Progenitor cell of endocrine pancreas (in vitro differentiated cells): ENCODE measurements around the gene EP400. TPM values are rescaled to one million over a fixed set of nuclear protein-coding genes. Genes with fewer than 3 reads are reported as not detected.

Experiments used
- DNase-seq: peaks from one replicate; pipeline ENCODE4 v3.0.0; 2021; ENCODE audit warnings: low spot score; ENCODE audit not compliant: unreplicated experiment
- H3K27ac Mint-ChIP-seq: 2 replicates; pipeline ENCODE4 v1.8.0; 2021; ENCODE audit warnings: mild to moderate bottlenecking, moderate library complexity, mixed read lengths
- H3K27me3 Mint-ChIP-seq: 2 replicates; pipeline ENCODE4 v1.8.0; 2021; ENCODE audit warnings: mixed read lengths
- H3K36me3 Mint-ChIP-seq: 2 replicates; pipeline ENCODE4 v1.8.0; 2022; ENCODE audit warnings: mixed read lengths; ENCODE audit not compliant: insufficient read depth
- H3K4me1 Mint-ChIP-seq: 2 replicates; pipeline ENCODE4 v1.8.0; 2021; ENCODE audit warnings: low read depth, mixed read lengths
- H3K4me3 Mint-ChIP-seq: 2 replicates; pipeline ENCODE4 v1.8.0; 2021; ENCODE audit warnings: low read depth, mild to moderate bottlenecking, moderate library complexity, mixed read lengths
- H3K9me3 Mint-ChIP-seq: 2 replicates; pipeline ENCODE4 v1.8.0; 2021; ENCODE audit warnings: low read depth, mixed read lengths
- total RNA-seq: library from RNA; stranded (reverse); gene quantifications from 2 replicates; pipeline ENCODE4 v1.2.1, GENCODE V29; 2021
- TF ChIP-seq, protein P1 (sequence below): fragments of 200-600 bp; sonication (generic); IDR thresholded peaks from one replicate; pipeline ENCODE4 v1.5.0; 2021; ENCODE audit warnings: antibody characterized with exemption, mild to moderate bottlenecking; ENCODE audit not compliant: unreplicated experiment

Gene EP400
- total RNA-seq, 1 donor from 2014 or later: 66.6 TPM

DNA sequence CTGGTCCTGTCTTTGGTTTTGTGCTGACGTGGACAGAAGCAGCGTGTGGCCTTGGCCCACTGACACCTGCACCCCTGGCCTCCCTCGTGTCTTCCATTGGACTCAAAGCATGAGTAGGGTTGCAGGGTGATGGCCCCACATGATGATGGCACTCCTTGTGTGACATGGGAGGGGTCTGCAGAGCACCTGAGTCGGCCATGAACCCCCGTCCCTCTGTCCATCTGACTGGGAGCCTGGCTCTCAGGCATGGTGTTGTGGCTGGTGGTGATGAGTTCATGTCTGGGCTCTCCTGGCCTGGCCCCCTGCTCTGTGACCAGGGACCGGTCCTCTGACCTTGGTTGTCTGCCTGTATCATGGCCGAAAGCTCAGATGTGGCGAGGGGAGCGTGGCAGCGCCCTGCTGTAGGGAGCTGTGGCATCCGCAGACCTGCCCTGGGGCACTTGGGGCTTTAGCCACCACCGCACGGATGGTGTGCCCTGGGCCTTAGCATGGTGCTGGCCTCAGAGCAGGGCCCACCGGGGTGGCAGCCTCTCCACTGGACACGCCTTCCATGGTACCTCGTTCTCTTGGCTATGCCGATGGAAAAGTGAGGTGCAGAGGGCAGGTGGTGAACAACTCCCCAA lies 38.6 kb upstream of the EP400 start:
- no peak overlapping the region for H3K27ac Mint-ChIP-seq
- H3K4me1 Mint-ChIP-seq: no peaks in the 10 kb centered on the region
- no peak for DNase-seq
- H3K9me3 Mint-ChIP-seq: no peaks in the 10 kb centered on the region
- no peaks in the 10 kb centered on the region for H3K27me3 Mint-ChIP-seq
- H3K4me3 Mint-ChIP-seq: no peak overlapping the region
- peaks cover 2% of the 10 kb centered on the region for H3K36me3 Mint-ChIP-seq
- TF ChIP-seq, protein P1, sequence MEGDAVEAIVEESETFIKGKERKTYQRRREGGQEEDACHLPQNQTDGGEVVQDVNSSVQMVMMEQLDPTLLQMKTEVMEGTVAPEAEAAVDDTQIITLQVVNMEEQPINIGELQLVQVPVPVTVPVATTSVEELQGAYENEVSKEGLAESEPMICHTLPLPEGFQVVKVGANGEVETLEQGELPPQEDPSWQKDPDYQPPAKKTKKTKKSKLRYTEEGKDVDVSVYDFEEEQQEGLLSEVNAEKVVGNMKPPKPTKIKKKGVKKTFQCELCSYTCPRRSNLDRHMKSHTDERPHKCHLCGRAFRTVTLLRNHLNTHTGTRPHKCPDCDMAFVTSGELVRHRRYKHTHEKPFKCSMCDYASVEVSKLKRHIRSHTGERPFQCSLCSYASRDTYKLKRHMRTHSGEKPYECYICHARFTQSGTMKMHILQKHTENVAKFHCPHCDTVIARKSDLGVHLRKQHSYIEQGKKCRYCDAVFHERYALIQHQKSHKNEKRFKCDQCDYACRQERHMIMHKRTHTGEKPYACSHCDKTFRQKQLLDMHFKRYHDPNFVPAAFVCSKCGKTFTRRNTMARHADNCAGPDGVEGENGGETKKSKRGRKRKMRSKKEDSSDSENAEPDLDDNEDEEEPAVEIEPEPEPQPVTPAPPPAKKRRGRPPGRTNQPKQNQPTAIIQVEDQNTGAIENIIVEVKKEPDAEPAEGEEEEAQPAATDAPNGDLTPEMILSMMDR: no peak

DNA sequence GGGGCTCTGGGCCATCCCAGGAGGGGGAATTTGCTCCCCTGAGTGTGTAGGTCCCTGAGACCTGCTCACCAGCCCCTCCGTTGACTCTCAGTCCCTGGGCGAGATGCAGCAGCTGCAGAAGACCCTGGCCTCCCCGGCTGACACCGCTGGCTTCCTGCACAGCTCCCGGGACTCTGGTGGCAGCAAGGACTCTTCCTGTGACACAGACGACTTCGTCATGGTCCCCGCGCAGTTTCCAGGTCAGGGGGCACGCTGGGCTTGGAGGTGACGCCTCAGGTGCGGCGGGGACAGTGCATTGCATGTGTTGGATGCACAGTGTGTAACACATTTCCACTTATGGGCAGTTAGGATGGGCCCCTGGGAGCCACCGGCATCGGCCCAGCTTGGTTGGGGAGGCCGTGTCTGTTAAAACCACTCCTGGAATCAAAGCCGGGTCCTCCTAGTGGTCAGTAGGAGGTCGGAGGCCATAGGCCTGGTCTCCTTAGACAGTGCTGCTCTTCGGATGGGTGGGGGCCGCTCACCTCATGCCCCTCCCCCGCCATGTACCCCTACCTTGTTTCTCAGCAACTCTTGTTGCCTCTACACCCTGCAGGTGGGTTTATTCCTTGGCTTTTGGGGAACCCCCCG lies 37.8 kb upstream of the EP400 start:
- no peak overlapping the region for H3K4me3 Mint-ChIP-seq
- no peak overlapping the region for H3K27ac Mint-ChIP-seq
- no peaks in the 10 kb centered on the region for H3K4me1 Mint-ChIP-seq

DNA sequence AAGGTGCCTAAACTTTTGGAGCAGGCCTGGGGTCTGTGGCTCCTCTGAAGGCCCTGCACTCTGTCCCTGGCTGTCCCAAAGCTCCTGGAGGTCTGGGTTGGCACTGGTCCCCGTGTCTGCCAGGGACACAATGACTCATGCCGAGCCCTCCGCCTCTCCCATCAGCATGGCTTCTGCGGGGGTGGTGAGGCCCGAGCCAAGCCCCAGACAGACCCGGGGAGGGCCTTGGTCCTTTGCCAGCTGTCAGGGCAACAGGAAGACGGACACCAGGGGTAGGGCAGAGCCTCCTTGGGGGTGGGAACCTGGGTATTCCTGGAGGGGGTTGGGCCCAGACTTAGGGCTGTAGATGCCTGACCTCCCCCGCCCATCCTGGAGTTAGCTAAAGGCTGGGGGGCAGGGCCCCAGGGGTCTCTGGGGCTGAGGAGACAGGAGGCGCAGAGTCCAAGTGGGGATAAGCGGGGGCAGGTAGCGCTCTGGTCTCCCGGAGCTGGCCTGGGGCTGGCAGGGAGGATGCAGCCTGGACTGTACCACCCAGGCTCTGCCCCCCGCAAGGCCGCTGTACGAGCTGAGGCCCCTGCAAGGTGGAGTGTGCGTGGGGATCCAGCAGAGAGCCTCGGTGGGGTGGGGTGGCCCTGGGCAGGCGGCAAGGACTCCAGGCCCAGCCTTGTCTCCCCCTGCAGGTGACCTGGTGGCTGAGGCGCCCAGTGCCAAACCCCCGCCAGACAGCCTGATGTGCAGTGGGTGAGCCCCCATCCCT lies 37.0 kb upstream of the EP400 start:
- Mint-ChIP-seq H3K27ac (no peak overlapping the region), H3K36me3 (peaks cover 2% of the 10 kb centered on the region), H3K4me3 (no peak overlapping the region), H3K27me3 (no peaks in the 10 kb centered on the region), H3K9me3 (no peaks in the 10 kb centered on the region), H3K4me1 (no peaks in the 10 kb centered on the region)
- TF ChIP-seq, protein P1: peak; percentile 11
- DNase-seq: no peak

More for the DNA sequence above, 37.8 kb upstream of the EP400 start:
- no peak for DNase-seq
- no peaks in the 10 kb centered on the region for H3K27me3 Mint-ChIP-seq
- H3K36me3 Mint-ChIP-seq: peaks cover 2% of the 10 kb centered on the region
- TF ChIP-seq, protein P1: no peak
- H3K9me3 Mint-ChIP-seq: no peaks in the 10 kb centered on the region

DNA sequence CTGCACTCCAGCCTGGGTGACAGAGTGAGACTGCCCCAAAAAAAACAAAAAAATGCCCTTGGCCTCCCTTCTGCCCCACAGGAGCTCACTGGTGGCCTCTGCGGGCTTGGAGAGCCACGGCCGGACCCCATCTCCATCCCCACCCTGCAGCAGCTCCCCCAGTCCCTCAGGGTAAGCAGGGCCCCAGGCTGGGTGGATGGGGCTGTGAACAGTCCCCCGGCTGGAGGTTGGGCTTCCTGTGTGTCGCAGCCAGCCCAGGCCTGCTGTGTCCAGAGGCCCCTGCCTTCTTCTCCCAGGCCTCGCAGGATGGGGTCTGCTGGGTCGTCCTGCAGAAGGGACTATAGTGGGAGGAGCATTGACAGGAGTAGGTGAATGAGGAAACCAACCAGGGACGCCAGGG lies 36.1 kb upstream of the EP400 start:
- H3K27ac Mint-ChIP-seq: no peak overlapping the region
- DNase-seq: no peak
- TF ChIP-seq, protein P1: no peak
- peaks cover 2% of the 10 kb centered on the region for H3K36me3 Mint-ChIP-seq
- no peaks in the 10 kb centered on the region for H3K27me3 Mint-ChIP-seq
- no peak overlapping the region for H3K4me3 Mint-ChIP-seq
- H3K4me1 Mint-ChIP-seq: no peaks in the 10 kb centered on the region
- no peaks in the 10 kb centered on the region for H3K9me3 Mint-ChIP-seq

DNA sequence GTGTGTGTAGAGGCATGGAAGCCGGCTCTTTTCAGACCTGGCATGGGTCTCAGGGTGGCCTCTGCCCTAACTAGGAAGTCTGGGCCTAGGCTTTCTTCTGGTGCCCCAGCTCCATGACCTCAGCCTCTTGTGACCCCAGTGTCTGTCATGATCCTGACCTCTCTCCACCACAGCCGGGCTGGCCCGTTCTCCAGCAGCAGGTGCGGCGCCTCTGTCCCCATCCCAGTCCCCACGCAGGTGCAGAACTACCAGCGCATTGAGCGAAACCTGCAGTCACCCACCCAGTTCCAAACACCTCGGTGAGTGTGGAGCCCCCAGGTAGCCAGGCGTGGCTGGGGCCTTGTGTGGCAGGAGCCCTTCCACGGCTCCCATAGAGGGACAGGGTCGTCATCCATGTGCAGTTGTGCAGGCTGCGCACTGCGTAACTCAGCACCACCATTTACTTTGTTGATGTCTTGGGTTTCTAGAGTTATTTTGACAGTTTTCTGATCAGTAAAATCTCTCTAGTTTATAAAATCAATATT lies 35.5 kb upstream of the EP400 start:
- no peak for DNase-seq
- Mint-ChIP-seq H3K4me3 (no peak overlapping the region), H3K4me1 (no peaks in the 10 kb centered on the region), H3K9me3 (no peaks in the 10 kb centered on the region), H3K36me3 (peaks cover 2% of the 10 kb centered on the region), H3K27ac (no peak overlapping the region), H3K27me3 (no peaks in the 10 kb centered on the region)
- TF ChIP-seq, protein P1: no peak
